Measurements from ENCODE around the gene AADAT. TPM values are rescaled to one million over a fixed set of nuclear protein-coding genes. Genes with fewer than 3 reads are reported as not detected.

Gene AADAT
- total RNA-seq: not detected in 2 replicates

GRCh38 chr4:170089668-170090351 lies at the start of gene AADAT:
Gene AADAT, minus strand, starts transcription at chr4:170089956. Its CDS starts 266 bp downstream, at chr4:170089690.
- POLR2A ChIA-PET: no interaction called here
- H3K4me1 Mint-ChIP-seq: peaks cover 9% of the 10 kb centered on the region
- DNase-seq (no peak), ATAC-seq (ENCODE audit: low read depth) (no peak)
- peaks cover 2% of the 10 kb centered on the region for H3K9me3 Mint-ChIP-seq
- CTCF ChIA-PET: no interaction called here
- no peak for TF ChIP-seq CTCF (IDR thresholded peaks at IDR 0.05)
- H3K4me3 Mint-ChIP-seq: peak within 1 kb of the TSS; percentile 41
- H3K27ac Mint-ChIP-seq: no peak within 1 kb of the TSS
- intact Hi-C loops (cut with micrococcal nuclease): no loop called here
- H3K36me3 Mint-ChIP-seq (ENCODE audit: low read depth): no peaks in the 10 kb centered on the region
- H3K27me3 Mint-ChIP-seq: peaks cover 41% of the 10 kb centered on the region

GRCh38 chr4:170138580-170139194 lies 48.9 kb upstream of the AADAT start:
- ATAC-seq (ENCODE audit: low read depth) (peak; percentile 47), DNase-seq (peak; percentile 31)
- Mint-ChIP-seq H3K36me3 (ENCODE audit: low read depth) (no peaks in the 10 kb centered on the region), H3K4me1 (no peaks in the 10 kb centered on the region), H3K27me3 (peaks cover 2% of the 10 kb centered on the region), H3K4me3 (no peak overlapping the region), H3K27ac (no peak overlapping the region), H3K9me3 (no peaks in the 10 kb centered on the region)
- no peak for TF ChIP-seq CTCF (IDR thresholded peaks at IDR 0.05)
- ChIA-PET CTCF (no interaction called here), POLR2A (no interaction called here)
- intact Hi-C loops (cut with micrococcal nuclease): loop anchor here (1.0 to 2.0 kb wide), 2 partner anchors 121 to 1896 kb away; no protein-coding TSS in a partner anchor

GRCh38 chr4:170137927-170138326 lies 48.2 kb upstream of the AADAT start:
- no peak for DNase-seq
- ChIA-PET POLR2A (no interaction called here), CTCF (interaction anchor here (0.8 to 1.5 kb wide), 3 partner anchors 9 to 122 kb away, joined by 3 to 6 read pairs (median 3); no protein-coding TSS in a partner anchor)
- no peak for ATAC-seq (ENCODE audit: low read depth)
- H3K4me3 Mint-ChIP-seq: no peak overlapping the region
- intact Hi-C loops (cut with micrococcal nuclease): loop anchor here (1.0 to 2.0 kb wide), 2 partner anchors 121 to 1897 kb away; no protein-coding TSS in a partner anchor
- H3K27ac Mint-ChIP-seq: no peak overlapping the region
- peaks cover 5% of the 10 kb centered on the region for H3K9me3 Mint-ChIP-seq
- H3K27me3 Mint-ChIP-seq: peaks cover 2% of the 10 kb centered on the region
- no peak for TF ChIP-seq CTCF (IDR thresholded peaks at IDR 0.05)
- H3K4me1 Mint-ChIP-seq: no peaks in the 10 kb centered on the region
- H3K36me3 Mint-ChIP-seq (ENCODE audit: low read depth): no peaks in the 10 kb centered on the region

DNA sequence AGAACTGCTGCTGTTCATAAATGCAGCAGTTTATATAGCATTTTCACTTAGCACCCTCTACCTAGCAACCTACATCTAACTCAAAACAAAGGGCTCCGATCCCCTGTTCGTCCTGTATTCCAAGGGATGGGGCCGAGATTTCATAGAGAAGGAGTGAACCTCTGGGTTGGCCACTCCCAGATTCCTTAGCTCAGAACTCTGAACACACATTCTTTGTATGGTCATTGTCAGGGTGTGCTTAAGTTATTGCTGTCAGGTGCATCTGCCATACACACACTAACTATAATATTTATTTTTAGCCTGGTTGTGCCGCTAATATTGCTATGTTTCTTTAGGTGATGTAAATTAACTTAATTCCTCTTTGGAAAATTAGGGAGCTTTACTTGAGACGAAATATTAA lies 47.7 kb upstream of the AADAT start:
- H3K27ac Mint-ChIP-seq: no peak overlapping the region
- no peak for DNase-seq
- H3K4me3 Mint-ChIP-seq: no peak overlapping the region
- ChIA-PET POLR2A (no interaction called here), CTCF (interaction anchor here (0.8 to 1.5 kb wide), 3 partner anchors 8 to 123 kb away, joined by 3 to 6 read pairs (median 3); no protein-coding TSS in a partner anchor)
- H3K9me3 Mint-ChIP-seq: peaks cover 8% of the 10 kb centered on the region
- H3K4me1 Mint-ChIP-seq: no peaks in the 10 kb centered on the region
- no peak for ATAC-seq (ENCODE audit: low read depth)
- H3K36me3 Mint-ChIP-seq (ENCODE audit: low read depth): no peaks in the 10 kb centered on the region
- no peak for TF ChIP-seq CTCF (IDR thresholded peaks at IDR 0.05)
- intact Hi-C loops (cut with micrococcal nuclease): no loop called here
- peaks cover 2% of the 10 kb centered on the region for H3K27me3 Mint-ChIP-seq

GRCh38 chr4:170134821-170135220 lies 45.1 kb upstream of the AADAT start:
- no peak overlapping the region for H3K4me3 Mint-ChIP-seq
- intact Hi-C loops (cut with micrococcal nuclease): no loop called here
- H3K27ac Mint-ChIP-seq: no peak overlapping the region
- DNase-seq: no peak
- no peaks in the 10 kb centered on the region for H3K4me1 Mint-ChIP-seq
- TF ChIP-seq CTCF (IDR thresholded peaks at IDR 0.05): no peak
- ChIA-PET POLR2A (no interaction called here), CTCF (no interaction called here)
- ATAC-seq (ENCODE audit: low read depth): no peak
- peaks cover 10% of the 10 kb centered on the region for H3K9me3 Mint-ChIP-seq
- H3K36me3 Mint-ChIP-seq (ENCODE audit: low read depth): no peaks in the 10 kb centered on the region
- H3K27me3 Mint-ChIP-seq: peaks cover 2% of the 10 kb centered on the region

Data from activated B cell treated with CpG ODN at 0.5 μM for 24 hours (primary cell).